GM04504 (cell line): ENCODE results near the gene TMBIM4.

Experiments
- DNase-seq: peaks from one replicate; pipeline ENCODE4 v3.0.0-alpha.2; 2012; ENCODE audit warnings: low read depth

Gene TMBIM4

GRCh38 chr12:66090157-66090556 lies 79.6 kb downstream of the TMBIM4 start:
- DNase-seq, result no peak

GRCh38 chr12:66087365-66087943 lies 82.3 kb downstream of the TMBIM4 start:
- DNase-seq, result peak; percentile 51

DNA sequence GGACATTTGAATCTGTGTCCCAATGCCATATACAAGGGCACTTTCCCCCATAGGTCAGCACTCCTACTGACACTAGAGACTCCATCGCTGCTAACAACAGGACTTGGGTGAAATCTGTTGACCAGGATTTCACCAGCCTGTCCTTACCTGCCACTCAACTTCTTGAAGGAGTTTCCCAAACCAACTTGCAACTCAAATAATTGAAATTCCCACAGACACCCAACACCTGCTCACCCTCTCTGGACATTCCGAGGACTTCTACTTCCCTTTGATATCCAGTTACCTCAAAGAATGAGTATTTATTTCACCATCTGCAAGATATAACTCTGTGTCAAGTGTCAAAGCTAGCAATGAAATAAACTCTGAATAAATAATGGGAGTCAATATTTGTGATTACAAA lies 83.8 kb downstream of the TMBIM4 start:
- DNase-seq, result no peak
